Measurements from ENCODE around the gene EML3. TPM values are rescaled to one million over a fixed set of nuclear protein-coding genes. Genes with fewer than 3 reads are reported as not detected.

EML3 gene
- total and polyA plus RNA-seq, 12 donors: 7.7 to 50.4 (median 16.2) TPM

- intact Hi-C loops (cut with DNase I): loop anchor here in 1 of 10 donors (10.0 kb wide), 1 partner anchor 229 kb away; the partner anchor contains the start of genes STX5, TEX54 and WDR74
- ATAC-seq: no peak
- no peaks in the 10 kb centered on the region for H3K27me3 ChIP-seq
- H3K4me1 ChIP-seq: peaks cover 12 to 39% (median 28%) of the 10 kb centered on the region in 9 donors
- DNase-seq: no peak
- H3K4me3 ChIP-seq: no peak overlapping the region
- TF ChIP-seq CTCF (IDR thresholded peaks at IDR 0.05): no peak
- no peak overlapping the region for H3K27ac ChIP-seq
- no peaks in the 10 kb centered on the region for H3K9me3 ChIP-seq
- 94 to 95% methylated on average over 15 of the region's 15 CpGs for WGBS, 2 donors
- peaks cover 0 to 74% (median 8%) of the 10 kb centered on the region in 9 donors for H3K36me3 ChIP-seq
These were observed 6.7 kb downstream of the EML3 start for GRCh38 chr11:62605902-62606301.

GRCh38 chr11:62605467-62605866 is 7.1 kb downstream of the EML3 start:
- H3K4me3 ChIP-seq: no peak overlapping the region
- H3K27ac ChIP-seq: no peak overlapping the region
- H3K27me3 ChIP-seq: no peaks in the 10 kb centered on the region
- H3K9me3 ChIP-seq: no peaks in the 10 kb centered on the region
- TF ChIP-seq CTCF (IDR thresholded peaks at IDR 0.05): no peak
- ATAC-seq (no peak), DNase-seq (no peak)
- H3K36me3 ChIP-seq: peaks cover 0 to 71% (median 8%) of the 10 kb centered on the region in 9 donors
- peaks cover 12 to 38% (median 28%) of the 10 kb centered on the region in 9 donors for H3K4me1 ChIP-seq
- intact Hi-C loops (cut with DNase I): loop anchor here in 1 of 10 donors (10.0 kb wide), 1 partner anchor 229 kb away; the partner anchor contains the start of genes STX5, TEX54 and WDR74
- whole genome bisulfite sequencing, 2 donors: 82 to 95% methylated on average over 3 to 6 of the region's 6 CpGs

GRCh38 chr11:62604460-62605120 is 8.0 kb downstream of the EML3 start:
- intact Hi-C loops (cut with DNase I): loop anchor here in 2 of 10 donors (5.0 to 10.0 kb wide), 2 partner anchors 63 to 230 kb away; partner anchors contain the start of genes C11orf98 (in 1 of the 2), CSKMT (in 1 of the 2), STX5 (in 1 of the 2) and TEX54 (in 1 of the 2)
- Histone ChIP-seq H3K4me3 (no peak overlapping the region), H3K36me3 (peaks cover 0 to 65% (median 8%) of the 10 kb centered on the region in 9 donors), H3K27me3 (no peaks in the 10 kb centered on the region), H3K27ac (no peak overlapping the region), H3K4me1 (peaks cover 15 to 40% (median 28%) of the 10 kb centered on the region in 9 donors), H3K9me3 (no peaks in the 10 kb centered on the region)
- TF ChIP-seq CTCF (IDR thresholded peaks at IDR 0.05): no peak
- 80 to 86% methylated on average over 13 of the region's 13 CpGs for WGBS, 2 donors
- no peak for DNase-seq
- ATAC-seq: no peak

GRCh38 chr11:62603776-62604299 is 8.7 kb downstream of the EML3 start:
- 92 to 97% methylated on average over 8 of the region's 8 CpGs for WGBS, 2 donors
- H3K27ac ChIP-seq: no peak overlapping the region
- peaks cover 17 to 47% (median 34%) of the 10 kb centered on the region in 9 donors for H3K4me1 ChIP-seq
- H3K9me3 ChIP-seq: no peaks in the 10 kb centered on the region
- ATAC-seq: no peak
- peaks cover 0 to 58% (median 8%) of the 10 kb centered on the region in 9 donors for H3K36me3 ChIP-seq
- intact Hi-C loops (cut with DNase I): loop anchor here in 2 of 10 donors (5.0 to 10.0 kb wide), 2 partner anchors 63 to 231 kb away; partner anchors contain the start of genes C11orf98 (in 1 of the 2), CSKMT (in 1 of the 2), STX5 (in 1 of the 2) and TEX54 (in 1 of the 2)
- no peak for TF ChIP-seq CTCF (IDR thresholded peaks at IDR 0.05)
- no peaks in the 10 kb centered on the region for H3K27me3 ChIP-seq
- no peak for DNase-seq
- H3K4me3 ChIP-seq: no peak overlapping the region
